Measurements from ENCODE around the gene HHAT.

DNA sequence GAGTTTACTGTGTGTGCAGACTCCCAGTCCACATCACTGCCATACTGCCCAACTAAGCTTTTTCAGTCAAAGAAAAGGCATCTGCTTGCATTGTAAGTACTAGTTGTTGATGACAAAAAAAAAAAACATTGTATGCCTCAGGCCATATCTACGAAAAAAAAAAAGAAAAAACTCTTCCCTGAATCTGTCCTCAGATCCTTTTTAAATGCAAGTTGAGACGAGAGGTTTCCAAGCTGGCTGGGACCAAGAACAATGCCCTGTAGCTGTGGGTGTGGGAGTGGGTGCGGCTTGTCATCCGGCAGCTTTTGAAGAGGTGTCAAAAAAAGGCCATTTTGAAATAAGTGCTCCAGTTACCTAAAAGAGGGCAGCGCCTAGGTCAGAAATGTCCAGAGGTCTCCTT is 29.2 kb upstream of the HHAT start:
- no peak for TF ChIP-seq SMC3 (conservative IDR thresholded peaks at IDR 0.05; ENCODE audit: poor library complexity)
- no peak for TF ChIP-seq CTCF (IDR thresholded peaks at IDR 0.05; ENCODE audit: poor library complexity, severe bottlenecking)
- no peak for TF ChIP-seq MXI1 (conservative IDR thresholded peaks at IDR 0.05; ENCODE audit: poor library complexity, severe bottlenecking)
- TF ChIP-seq EZH2 (IDR thresholded peaks at IDR 0.05; ENCODE audit: borderline replicate concordance, insufficient read depth, low read length, poor library complexity, severe bottlenecking) = no peak
- no peak for TF ChIP-seq POLR2AphosphoS5 (IDR thresholded peaks at IDR 0.05)
- TF ChIP-seq, protein P1, sequence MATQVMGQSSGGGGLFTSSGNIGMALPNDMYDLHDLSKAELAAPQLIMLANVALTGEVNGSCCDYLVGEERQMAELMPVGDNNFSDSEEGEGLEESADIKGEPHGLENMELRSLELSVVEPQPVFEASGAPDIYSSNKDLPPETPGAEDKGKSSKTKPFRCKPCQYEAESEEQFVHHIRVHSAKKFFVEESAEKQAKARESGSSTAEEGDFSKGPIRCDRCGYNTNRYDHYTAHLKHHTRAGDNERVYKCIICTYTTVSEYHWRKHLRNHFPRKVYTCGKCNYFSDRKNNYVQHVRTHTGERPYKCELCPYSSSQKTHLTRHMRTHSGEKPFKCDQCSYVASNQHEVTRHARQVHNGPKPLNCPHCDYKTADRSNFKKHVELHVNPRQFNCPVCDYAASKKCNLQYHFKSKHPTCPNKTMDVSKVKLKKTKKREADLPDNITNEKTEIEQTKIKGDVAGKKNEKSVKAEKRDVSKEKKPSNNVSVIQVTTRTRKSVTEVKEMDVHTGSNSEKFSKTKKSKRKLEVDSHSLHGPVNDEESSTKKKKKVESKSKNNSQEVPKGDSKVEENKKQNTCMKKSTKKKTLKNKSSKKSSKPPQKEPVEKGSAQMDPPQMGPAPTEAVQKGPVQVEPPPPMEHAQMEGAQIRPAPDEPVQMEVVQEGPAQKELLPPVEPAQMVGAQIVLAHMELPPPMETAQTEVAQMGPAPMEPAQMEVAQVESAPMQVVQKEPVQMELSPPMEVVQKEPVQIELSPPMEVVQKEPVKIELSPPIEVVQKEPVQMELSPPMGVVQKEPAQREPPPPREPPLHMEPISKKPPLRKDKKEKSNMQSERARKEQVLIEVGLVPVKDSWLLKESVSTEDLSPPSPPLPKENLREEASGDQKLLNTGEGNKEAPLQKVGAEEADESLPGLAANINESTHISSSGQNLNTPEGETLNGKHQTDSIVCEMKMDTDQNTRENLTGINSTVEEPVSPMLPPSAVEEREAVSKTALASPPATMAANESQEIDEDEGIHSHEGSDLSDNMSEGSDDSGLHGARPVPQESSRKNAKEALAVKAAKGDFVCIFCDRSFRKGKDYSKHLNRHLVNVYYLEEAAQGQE (IDR thresholded peaks at IDR 0.05; ENCODE audit: borderline replicate concordance) = no peak
- TF ChIP-seq RAD21 (conservative IDR thresholded peaks at IDR 0.05) = no peak
- no peak for TF ChIP-seq EP300 (conservative IDR thresholded peaks at IDR 0.05; ENCODE audit: poor library complexity, severe bottlenecking)
